ENCODE results near the gene SLC17A4.

GRCh38 chr6:25764611-25765010 lies 10.1 kb downstream of the SLC17A4 start:
- TF ChIP-seq CTCF (IDR thresholded peaks at IDR 0.05; ENCODE audit: extremely low read depth in 1 of 2, insufficient read depth in 1 of 2, low read depth in 1 of 2, low read length in 2 of 2) (no peak), JUN (IDR thresholded peaks at IDR 0.05; ENCODE audit: borderline replicate concordance, insufficient read depth, insufficient read length, low read depth) (no peak), POLR2A (IDR thresholded peaks at IDR 0.05; ENCODE audit: low read depth, low read length) (no peak), EZH2 (IDR thresholded peaks at IDR 0.05; ENCODE audit: borderline replicate concordance, low read depth, low read length, severe bottlenecking) (no peak), POLR2AphosphoS5 (IDR thresholded peaks at IDR 0.05; ENCODE audit: insufficient read depth, low read depth, low read length) (no peak), MYC (IDR thresholded peaks at IDR 0.05; ENCODE audit: low read depth, low read length) (no peak)
